DND-41 (cell line): ENCODE data around the gene HOXA4.

ENCODE experiments used
- ATAC-seq: fragments of 200-7000 bp; cut with Tn5 transposase; 3 replicates; pipeline ENCODE4 v1.9.1; 2021; ENCODE audit warnings: low read depth; ENCODE audit not compliant: insufficient read depth
- DNase-seq: peaks from one replicate; pipeline ENCODE4 v3.0.0-alpha.2; 2020
- H2AFZ ChIP-seq: 2 replicates; pipeline ENCODE4 v1.6.0; 2012; ENCODE audit warnings: low read depth, low read length
- H3K27ac ChIP-seq: 2 replicates; pipeline ENCODE4 v1.5.1; 2012; ENCODE audit warnings: low read length, inconsistent platforms
- H3K27me3 ChIP-seq: fragments of 200-600 bp; sonication (generic); 2 replicates; pipeline ENCODE4 v1.6.0; 2012; ENCODE audit warnings: low read length, mild to moderate bottlenecking, inconsistent platforms; ENCODE audit not compliant: insufficient read depth, poor library complexity
- H3K36me3 ChIP-seq: 2 replicates; pipeline ENCODE4 v1.5.1; 2012; ENCODE audit warnings: low read length, inconsistent platforms; ENCODE audit not compliant: insufficient read depth
- H3K4me1 ChIP-seq: 2 replicates; pipeline ENCODE4 v1.5.1; 2012; ENCODE audit warnings: mild to moderate bottlenecking, low read length; ENCODE audit not compliant: insufficient read depth
- H3K4me2 ChIP-seq: 2 replicates; pipeline ENCODE4 v1.6.0; 2012; ENCODE audit warnings: mild to moderate bottlenecking, moderate library complexity, low read length, inconsistent platforms; ENCODE audit not compliant: insufficient read depth
- H3K4me3 ChIP-seq, 2 experiments: fragments of 200-600 bp in 1 of 2; shearing (Covaris generic) in 1 of 2; 2 replicates each; pipeline ENCODE4 v1.5.1; 2012 to 2016; ENCODE audit warnings: inconsistent platforms in 2 of 2, low read length in 2 of 2, mild to moderate bottlenecking in 2 of 2, low read depth in 1 of 2, moderate library complexity in 1 of 2
- H3K79me2 ChIP-seq: 2 replicates; pipeline ENCODE4 v1.6.0; 2012; ENCODE audit warnings: low read length, inconsistent platforms; ENCODE audit not compliant: insufficient read depth
- H3K9ac ChIP-seq: 2 replicates; pipeline ENCODE4 v1.6.0; 2012; ENCODE audit warnings: low read depth, mild to moderate bottlenecking, inconsistent platforms, low read length, moderate library complexity
- H3K9me3 ChIP-seq: 2 replicates; pipeline ENCODE4 v1.5.1; 2012; ENCODE audit warnings: low read length, moderate library complexity, mild to moderate bottlenecking, inconsistent platforms; ENCODE audit not compliant: insufficient read depth, severe bottlenecking
- H4K20me1 ChIP-seq: 2 replicates; pipeline ENCODE4 v1.6.0; 2012; ENCODE audit warnings: low read length; ENCODE audit not compliant: insufficient read depth
- CTCF ChIP-seq: IDR thresholded peaks from 2 replicates; pipeline ENCODE4 v1.5.1; 2012; ENCODE audit warnings: borderline replicate concordance, low read length, moderate library complexity, mild to moderate bottlenecking; ENCODE audit not compliant: poor library complexity, severe bottlenecking; ENCODE audit errors: extremely low read depth
- EZH2 ChIP-seq: IDR thresholded peaks from 3 replicates; pipeline ENCODE4 v1.6.1; 2012; ENCODE audit warnings: borderline replicate concordance, low read depth, mild to moderate bottlenecking, moderate library complexity, low read length, inconsistent platforms; ENCODE audit not compliant: severe bottlenecking

HOXA4 gene

GRCh38 chr7:27170426-27171324, 40.1 kb upstream of the HOXA4 start:
- no peak for DNase-seq
- Histone ChIP-seq H3K9me3 (no peaks in the 10 kb centered on the region), H3K4me2 (no peak overlapping the region), H3K36me3 (no peaks in the 10 kb centered on the region), H3K9ac (no peak overlapping the region), H3K4me1 (no peaks in the 10 kb centered on the region), H2AFZ (no peak overlapping the region), H3K79me2 (no peaks in the 10 kb centered on the region), H3K27ac (no peak overlapping the region), H4K20me1 (no peaks in the 10 kb centered on the region), H3K4me3 (no peak overlapping the region), H3K27me3 (peaks cover 7% of the 10 kb centered on the region)
- no peak for ATAC-seq
- TF ChIP-seq EZH2 (no peak), CTCF (no peak)

- H4K20me1 ChIP-seq, result no peaks in the 10 kb centered on the region
- no peak overlapping the region for H3K4me2 ChIP-seq
- H3K36me3 ChIP-seq, result no peaks in the 10 kb centered on the region
- H3K4me3 ChIP-seq, result no peak overlapping the region
- no peaks in the 10 kb centered on the region for H3K79me2 ChIP-seq
- H3K27me3 ChIP-seq, result peaks cover 7% of the 10 kb centered on the region
- no peak for TF ChIP-seq CTCF
- TF ChIP-seq EZH2, result no peak
- no peaks in the 10 kb centered on the region for H3K9me3 ChIP-seq
- DNase-seq, result no peak
- no peak overlapping the region for H3K27ac ChIP-seq
- H3K9ac ChIP-seq, result no peak overlapping the region
- ATAC-seq, result no peak
- no peak overlapping the region for H2AFZ ChIP-seq
- H3K4me1 ChIP-seq, result no peaks in the 10 kb centered on the region
Measured at GRCh38 chr7:27169658-27170425, 39.3 kb upstream of the HOXA4 start.

- Histone ChIP-seq H4K20me1 (no peaks in the 10 kb centered on the region), H3K4me3 (no peak overlapping the region), H3K27me3 (peaks cover 7% of the 10 kb centered on the region), H3K36me3 (no peaks in the 10 kb centered on the region), H3K79me2 (no peaks in the 10 kb centered on the region), H3K9me3 (no peaks in the 10 kb centered on the region), H3K4me1 (no peaks in the 10 kb centered on the region), H2AFZ (no peak overlapping the region), H3K4me2 (no peak overlapping the region), H3K9ac (no peak overlapping the region), H3K27ac (no peak overlapping the region)
- DNase-seq, result no peak
- ATAC-seq, result no peak
- TF ChIP-seq EZH2, result no peak
- no peak for TF ChIP-seq CTCF
Measured at GRCh38 chr7:27168265-27168947, 37.8 kb upstream of the HOXA4 start.
